COR-L47 (cell line): Measurements from ENCODE around the gene M1AP.
A peak's percentile ranks its signal among the peaks of the same experiment; 100 is the strongest.
"Not testable (repeated sequence)": the region's sequence is repeated elsewhere in the genome, so short reads cannot be mapped to it uniquely, and the experiment has no call there.

ENCODE experiments used
- DNase-seq: peaks from one replicate; lab custom pipeline; 2025; lab: John Stamatoyannopoulos, UW

M1AP gene

DNA sequence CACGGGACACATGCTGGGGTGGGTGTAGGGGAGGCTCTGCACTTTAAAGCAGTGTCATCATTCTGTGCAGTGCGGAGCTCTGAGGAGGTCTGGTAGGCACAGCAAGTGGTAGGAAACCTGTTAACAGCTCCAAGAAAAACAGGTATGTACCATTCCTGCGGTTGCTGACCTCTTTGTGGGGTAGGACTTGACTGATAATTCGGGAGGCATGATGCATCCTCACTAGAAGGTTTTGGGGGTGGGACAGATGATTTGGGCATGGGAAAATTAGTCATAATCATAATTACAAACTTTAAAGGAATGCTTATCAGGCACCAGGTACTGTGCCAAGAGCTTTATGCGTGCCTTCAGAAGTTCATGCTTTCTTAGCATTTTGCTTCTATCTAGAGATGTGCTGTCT lies 83.9 kb downstream of the M1AP start:
- no peak for DNase-seq

DNA sequence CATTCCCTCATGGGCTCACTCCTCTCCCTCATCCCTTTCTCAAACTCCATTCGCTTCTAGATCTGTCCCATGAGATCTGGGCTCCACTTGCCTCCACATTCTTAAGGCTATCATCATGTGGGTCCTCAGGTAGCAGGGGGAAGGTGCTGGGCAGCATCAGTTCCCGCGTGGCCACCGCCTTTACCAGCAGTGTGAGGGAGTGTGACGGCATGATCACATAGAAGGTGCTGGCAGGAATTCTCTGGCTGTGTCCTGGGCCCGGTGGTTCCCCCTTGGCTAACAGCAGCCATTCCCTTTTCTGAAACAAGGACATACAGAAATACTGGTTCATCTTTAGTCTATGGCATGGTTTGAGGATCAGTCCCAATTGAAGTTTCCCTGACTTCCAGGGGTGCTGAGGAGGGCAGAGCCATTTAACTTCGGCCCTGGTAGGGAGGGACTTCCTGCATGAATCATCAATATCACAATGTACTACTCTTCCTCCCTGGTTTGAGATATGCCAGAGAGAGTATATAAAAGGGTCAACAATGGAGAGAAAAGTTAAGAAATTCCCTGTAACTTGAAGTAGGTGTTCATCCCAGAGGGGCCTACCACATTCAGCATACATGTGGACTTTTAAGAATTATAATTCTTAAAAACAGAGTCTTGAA lies 85.9 kb downstream of the M1AP start:
- no peak for DNase-seq

DNA sequence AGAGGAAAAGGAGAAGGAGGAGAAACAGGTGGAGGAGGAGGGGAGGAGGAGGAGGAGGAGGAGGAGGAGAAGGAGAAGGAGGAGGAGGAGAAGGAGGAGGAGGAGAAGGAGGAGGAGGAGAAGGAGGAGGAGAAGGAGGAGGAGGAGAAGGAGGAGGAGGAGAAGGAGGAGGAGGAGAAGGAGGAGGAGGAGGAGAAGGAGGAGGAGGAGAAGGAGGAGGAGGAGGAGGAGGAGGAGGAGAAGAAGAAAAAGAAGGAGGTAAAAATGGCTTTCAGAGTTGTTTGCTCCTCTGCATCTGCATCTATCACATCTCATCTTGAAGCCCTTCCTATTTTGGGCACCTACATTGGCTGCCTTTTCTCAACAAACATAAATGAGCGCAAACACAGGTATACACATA lies 87.1 kb downstream of the M1AP start:
- DNase-seq: not testable (repeated sequence)

DNA sequence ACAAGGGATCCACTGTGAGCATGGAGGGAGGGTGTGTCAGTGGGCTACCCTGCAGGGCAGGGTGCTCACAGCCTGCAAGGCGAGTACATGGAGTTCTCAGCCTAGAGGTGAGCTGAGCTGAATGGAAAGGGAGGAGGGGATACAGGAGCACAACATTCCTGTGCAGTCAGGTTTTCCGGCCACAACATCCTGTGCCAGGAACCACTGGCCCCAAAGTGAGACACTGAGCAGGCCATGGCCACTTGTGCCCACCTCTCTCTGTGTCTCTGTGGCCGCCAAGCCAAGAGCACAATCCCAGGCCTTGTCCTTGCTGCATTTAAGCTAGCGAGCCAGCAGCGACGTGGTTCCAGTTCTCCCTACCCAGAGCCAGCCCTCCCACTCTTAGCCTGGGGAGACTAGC lies 87.5 kb downstream of the M1AP start:
- no peak for DNase-seq

DNA sequence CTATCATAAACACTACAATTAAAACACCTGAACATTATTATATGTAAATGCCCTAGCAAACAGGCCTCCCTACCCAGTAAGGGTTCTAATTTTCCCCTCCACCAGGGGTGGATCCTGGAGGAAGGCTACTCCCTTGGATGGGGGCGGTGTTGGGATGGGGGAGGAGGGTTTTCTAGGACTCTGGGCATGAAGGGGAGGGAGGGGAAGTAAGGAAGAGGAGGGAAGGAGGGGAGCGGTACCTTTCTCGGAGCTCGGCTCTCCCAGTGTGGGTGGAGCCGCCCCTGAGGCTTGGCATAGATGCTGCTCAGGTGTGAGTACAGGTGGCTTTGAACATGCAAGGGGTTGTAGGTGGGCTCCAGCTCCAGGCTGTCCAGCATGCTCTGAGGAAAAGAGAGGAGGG lies 88.2 kb downstream of the M1AP start:
- peak; percentile 73 for DNase-seq

DNA sequence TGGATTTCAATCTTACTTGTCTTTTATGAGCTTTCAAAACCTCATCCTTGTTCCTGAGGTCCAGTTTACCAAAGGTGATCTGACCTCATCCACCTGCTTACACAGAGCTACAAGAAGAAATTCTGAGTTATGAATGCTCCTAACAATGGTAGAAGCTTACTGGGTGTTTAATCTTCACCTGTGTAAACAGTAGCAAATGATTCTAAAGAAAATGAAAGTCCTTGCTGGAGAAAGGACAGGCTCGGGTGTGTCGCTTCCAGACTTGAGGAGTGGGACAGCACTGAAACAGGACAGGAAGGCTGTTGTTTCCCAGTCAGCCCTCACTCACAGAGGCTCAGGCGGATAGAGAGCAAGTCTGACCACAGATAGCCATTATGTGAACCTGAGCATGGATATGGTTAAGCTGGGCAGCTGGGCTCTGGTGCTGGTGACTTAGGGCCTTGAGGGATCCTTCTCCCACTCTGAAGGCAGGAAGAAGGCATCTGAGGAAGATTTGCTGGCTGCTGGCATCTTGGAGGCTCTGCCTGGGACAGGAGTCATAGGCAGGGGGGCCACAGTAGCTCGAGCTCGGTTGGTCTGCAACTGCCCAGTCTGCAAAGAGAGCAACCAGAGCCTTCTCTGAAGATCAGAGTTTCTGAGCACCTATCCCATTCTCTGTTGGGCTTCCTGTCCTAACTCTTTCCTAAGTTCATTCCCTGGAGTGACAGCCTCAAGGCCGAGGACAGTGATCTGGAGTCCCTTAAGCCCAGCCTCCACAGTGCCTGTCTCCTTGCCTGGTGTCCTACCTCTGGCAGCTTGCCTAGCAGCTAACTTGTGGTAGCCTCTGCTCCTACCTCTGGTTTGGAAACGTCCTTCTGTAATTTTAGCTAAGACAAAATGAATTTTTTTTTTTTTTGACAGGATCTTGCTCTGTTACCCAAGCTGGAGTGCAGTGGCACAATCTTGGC lies 89.6 kb downstream of the M1AP start:
- DNase-seq: no peak

DNA sequence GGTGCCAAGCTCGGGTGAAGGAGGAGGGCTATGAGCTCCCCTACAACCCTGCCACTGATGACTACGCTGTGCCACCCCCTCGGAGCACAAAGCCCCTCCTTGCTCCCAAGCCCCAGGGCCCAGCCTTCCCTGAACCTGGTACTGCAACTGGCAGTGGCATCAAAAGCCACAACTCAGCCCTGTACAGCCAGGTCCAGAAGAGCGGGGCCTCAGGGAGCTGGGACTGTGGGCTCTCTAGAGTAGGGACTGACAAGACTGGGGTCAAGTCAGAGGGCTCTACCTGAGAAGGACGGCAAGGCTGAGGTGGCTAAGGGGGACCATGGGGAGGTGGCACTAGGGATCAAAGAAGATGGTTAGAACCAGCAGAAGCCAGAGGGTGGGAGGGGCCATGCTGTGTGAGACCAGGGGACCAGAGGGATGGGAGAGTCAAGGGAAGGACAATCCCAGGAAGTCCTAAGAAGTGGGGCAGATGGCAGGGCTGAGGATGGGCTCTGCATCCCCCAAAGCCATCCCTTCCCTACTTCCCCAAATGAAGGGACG lies 91.2 kb downstream of the M1AP start:
- no peak for DNase-seq

DNA sequence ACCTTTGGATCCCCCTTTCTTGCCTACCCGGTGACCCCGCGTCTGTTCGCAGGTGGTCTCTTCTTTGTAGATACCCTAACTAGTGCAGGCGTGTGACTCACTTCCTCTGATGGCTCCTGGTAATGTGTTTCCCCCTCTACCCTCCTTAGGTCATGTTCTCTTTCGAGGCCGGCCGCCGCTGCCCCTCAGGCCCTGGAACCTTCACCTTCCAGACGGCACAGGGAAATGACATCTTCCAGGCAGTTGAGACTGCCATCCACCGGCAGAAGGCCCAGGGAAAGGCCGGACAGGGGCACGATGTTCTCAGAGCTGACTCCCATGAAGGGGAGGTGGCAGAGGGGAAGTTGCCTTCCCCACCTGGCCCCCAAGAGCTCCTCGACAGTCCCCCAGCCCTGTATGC lies 92.0 kb downstream of the M1AP start:
- no peak for DNase-seq

DNA sequence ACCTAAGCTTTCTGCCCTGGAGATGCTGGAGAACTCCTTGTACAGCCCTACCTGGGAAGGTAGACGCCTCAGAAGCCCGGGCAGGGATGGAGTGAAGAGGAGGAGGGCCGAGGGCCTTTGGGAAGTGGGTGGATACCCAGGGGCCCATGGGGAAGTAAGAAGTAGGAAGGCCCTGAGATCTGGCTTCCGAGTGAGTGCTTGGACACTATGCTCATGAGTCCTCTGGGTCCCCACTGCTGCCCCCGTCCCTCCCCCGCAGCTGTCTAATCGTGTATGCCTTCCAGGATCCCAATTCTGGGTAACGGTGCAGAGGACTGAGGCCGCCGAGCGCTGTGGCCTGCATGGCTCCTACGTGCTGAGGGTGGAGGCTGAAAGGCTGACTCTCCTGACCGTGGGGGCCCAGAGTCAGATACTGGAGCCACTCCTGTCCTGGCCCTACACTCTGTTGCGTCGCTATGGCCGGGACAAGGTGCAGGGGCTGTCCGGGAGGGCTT lies 92.5 kb downstream of the M1AP start:
- DNase-seq: no peak

DNA sequence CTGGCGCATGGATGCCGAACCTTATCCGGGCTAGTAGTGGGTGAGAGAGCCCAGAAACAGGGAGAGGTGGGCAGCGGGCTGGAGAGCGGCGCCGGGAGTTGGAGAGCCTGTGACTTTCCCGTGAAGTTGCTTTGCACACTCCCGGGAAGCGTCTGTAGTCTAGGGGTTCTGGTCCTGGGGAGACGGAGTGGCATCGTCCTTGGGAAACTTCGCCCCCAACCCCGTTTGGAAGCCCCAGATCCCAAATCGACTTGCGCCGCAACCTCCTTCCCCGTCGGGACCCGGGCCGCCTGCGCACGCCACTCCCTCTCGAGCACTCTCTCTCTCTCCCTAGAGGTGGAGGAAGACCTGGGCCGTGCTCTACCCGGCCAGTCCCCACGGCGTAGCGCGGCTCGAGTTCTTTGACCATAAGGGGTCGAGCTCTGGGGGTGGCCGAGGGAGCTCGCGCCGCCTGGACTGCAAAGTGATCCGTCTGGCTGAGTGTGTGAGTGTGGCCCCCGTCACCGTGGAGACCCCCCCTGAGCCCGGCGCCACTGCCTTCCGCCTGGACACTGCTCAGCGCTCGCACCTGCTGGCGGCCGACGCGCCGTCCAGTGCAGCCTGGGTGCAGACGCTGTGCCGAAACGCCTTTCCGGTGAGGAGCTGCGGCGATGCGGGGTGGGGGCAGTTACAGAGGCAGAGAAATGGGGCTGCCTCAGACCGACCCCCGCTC lies 93.2 kb downstream of the M1AP start:
- DNase-seq: peak; percentile 62

- peak; percentile 63 for DNase-seq
Measured at GRCh38 chr2:74553892-74554819, 94.0 kb downstream of the M1AP start, which contains the start of the genes DOK1 and LOXL3. DOK1 (plus strand) TSS chr2:74554720; CDS start chr2:74554755, 35 bp downstream. LOXL3 (minus strand) TSS chr2:74553942; CDS start chr2:74552634, 1,308 bp downstream.

- DNase-seq: no peak
Measured at GRCh38 chr2:74552914-74553811, 95.0 kb downstream of the M1AP start.

DNA sequence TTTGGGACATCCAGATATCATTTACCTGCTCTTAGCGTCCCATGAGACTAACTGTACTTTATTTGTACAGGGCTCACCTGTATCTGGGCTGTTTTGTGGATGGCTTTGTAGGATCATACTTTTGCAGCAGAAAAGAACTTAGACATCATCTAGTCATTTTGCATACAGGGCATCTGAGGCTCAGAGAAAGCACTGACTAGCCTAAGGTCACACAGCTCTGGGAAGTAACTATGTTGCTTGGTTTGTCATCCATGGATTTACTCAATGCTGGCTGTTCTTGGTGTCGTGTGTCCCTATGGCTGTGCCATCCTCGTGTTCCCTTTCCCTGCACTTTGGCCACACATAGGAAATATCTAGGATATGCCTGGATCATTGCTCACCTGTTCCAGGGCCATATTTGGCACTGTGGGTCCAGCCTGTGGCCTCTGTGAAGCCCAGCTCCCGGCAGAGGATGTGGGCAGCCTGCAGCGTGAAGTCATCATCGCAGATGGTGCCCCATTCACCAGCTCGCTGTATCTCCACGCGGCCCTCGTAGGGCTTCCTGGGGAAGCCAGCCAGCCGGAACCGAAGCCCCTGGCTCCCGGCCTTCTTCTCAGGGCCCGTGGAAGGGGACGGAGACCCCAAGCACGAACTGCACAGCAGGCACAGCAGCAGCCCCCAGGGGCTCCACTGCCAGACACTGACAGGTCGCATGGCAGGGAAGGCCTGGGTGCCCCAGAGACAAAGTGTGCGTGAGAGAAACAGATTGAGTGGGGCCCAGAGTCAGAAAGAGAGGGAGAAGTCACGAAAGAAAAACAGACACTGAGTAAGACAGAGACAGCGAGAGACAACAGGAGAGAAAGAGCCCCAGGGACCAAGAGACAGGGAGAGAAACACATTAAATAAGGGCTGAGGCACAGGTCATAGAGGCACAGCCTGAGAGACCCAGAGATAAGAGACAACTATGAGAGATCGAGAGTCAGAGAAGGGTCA lies 95.9 kb downstream of the M1AP start:
- DNase-seq: no peak

GRCh38 chr2:74551530-74551929 lies 96.6 kb downstream of the M1AP start:
- no peak for DNase-seq

DNA sequence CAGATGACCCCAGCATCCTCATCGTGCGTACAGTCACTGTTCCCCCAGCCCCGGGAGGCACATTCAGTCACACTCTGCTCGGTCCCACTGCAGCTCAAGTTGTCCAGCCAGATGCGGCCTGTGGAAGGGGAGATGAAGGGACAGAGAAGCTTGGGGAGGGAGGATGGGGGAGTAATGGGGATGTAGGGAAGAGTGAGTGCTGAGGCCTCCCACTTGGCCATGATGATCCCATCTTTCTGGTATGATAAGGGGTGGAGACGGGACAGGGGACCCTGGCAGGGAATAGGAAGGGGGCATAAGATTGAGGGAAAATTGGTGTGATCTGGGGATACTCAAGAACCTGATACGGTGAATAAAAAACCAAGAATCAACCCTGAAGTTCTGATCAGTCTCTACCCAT lies 97.9 kb downstream of the M1AP start:
- DNase-seq: no peak

DNA sequence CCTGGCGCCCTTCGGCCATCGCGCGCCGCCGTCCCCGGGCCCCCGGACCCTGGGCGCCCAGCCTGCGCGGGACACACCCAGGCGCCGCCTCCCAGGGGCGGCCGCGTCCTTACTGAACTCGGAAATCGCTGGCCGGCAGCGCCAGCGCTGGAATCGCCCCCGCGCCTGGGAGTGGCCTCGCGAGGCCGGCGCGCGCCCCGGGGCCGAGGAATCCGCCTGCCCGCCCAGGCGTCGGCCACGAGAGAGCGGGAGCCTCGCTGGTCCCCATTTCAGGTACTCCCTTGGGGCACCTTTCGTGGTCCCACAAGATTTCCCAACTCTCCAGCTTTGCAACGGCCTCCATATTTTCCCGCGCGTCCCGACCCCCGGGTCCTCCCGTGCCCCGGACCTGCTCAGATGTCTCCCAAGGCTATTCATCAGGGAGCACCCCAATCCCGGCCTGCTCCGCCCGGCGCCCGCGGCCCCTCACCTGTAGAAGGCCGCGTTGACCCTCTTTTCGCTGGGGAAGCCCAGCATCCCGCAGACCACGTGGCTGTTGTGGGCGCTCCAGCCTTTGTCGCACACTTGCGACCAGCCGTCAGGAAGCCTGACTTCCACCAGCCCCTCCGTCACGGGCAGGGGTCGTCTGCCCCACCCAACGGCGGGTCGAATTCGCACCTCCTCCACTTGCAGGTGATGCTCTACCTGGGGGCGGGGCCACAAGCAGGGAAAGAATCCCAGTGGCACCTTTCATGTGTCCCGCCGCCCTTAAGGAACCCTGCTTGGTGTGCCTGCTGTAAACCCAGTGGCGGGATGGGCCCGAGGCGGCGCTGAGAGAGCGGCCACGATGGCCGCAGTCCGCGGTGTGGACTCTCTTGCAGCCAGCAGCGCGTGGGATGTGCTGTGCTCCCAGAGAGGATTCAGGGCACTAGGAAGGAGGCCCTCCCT lies 99.0 kb downstream of the M1AP start:
- DNase-seq: peak; percentile 69

GRCh38 chr2:74548285-74548899 lies 99.7 kb downstream of the M1AP start:
- DNase-seq: peak; percentile 49
